Immature natural killer cell (primary cell): ENCODE measurements around the gene FAM216A. TPM values are rescaled to one million over a fixed set of nuclear protein-coding genes. Genes with fewer than 3 reads are reported as not detected.
"Not testable (repeated sequence)": the region's sequence is repeated elsewhere in the genome, so short reads cannot be mapped to it uniquely, and the experiment has no call there.

Experiments used
- DNase-seq, 3 donors: peaks; one replicate each; pipeline ENCODE4 v3.0.0; 2022; ENCODE audit warnings: mixed read lengths in 1 of 3
- H3K27ac Mint-ChIP-seq, 6 donors: one replicate each; pipeline ENCODE4 v1.8.0; 2020; ENCODE audit warnings: mixed read lengths in 6 of 6, mild to moderate bottlenecking in 5 of 6, inconsistent platforms in 4 of 6, moderate library complexity in 3 of 6
- H3K27me3 Mint-ChIP-seq, 3 donors: one replicate each; pipeline ENCODE4 v1.8.0; 2020 to 2021; ENCODE audit warnings: low read depth in 3 of 3, mild to moderate bottlenecking in 3 of 3, mixed read lengths in 3 of 3, moderate library complexity in 3 of 3, inconsistent platforms in 1 of 3
- H3K36me3 Mint-ChIP-seq, 3 donors: one replicate each; pipeline ENCODE4 v1.8.0; 2020; ENCODE audit warnings: mixed read lengths in 3 of 3, inconsistent platforms in 2 of 3, mild to moderate bottlenecking in 2 of 3
- H3K4me1 Mint-ChIP-seq, 2 donors: one replicate each; pipeline ENCODE4 v1.8.0; 2020; ENCODE audit warnings: inconsistent platforms in 2 of 2, mild to moderate bottlenecking in 2 of 2, mixed read lengths in 2 of 2, moderate library complexity in 1 of 2
- H3K4me3 Mint-ChIP-seq, 5 donors: one replicate each; pipeline ENCODE4 v1.8.0; 2020; ENCODE audit warnings: mild to moderate bottlenecking in 5 of 5, mixed read lengths in 5 of 5, inconsistent platforms in 3 of 5, moderate library complexity in 3 of 5
- H3K9me3 Mint-ChIP-seq, 6 donors: one replicate each; pipeline ENCODE4 v1.8.0; 2020; ENCODE audit warnings: mild to moderate bottlenecking in 6 of 6, mixed read lengths in 6 of 6, inconsistent platforms in 4 of 6, moderate library complexity in 3 of 6
- polyA plus RNA-seq, 3 donors: library from polyadenylated mRNA; unstranded; fragments of 300-500 nt; fragmentation: Illumina TruSeq; gene quantifications; one replicate each; pipeline ENCODE4 v1.2.3, GENCODE V29; 2021

The FAM216A gene, protein sequence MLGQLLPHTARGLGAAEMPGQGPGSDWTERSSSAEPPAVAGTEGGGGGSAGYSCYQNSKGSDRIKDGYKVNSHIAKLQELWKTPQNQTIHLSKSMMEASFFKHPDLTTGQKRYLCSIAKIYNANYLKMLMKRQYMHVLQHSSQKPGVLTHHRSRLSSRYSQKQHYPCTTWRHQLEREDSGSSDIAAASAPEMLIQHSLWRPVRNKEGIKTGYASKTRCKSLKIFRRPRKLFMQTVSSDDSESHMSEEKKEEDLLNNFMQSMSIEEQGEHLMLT
- 1 to 10 TPM; 4.2 to 5.6 (median 4.4) TPM for polyA plus RNA-seq

DNA sequence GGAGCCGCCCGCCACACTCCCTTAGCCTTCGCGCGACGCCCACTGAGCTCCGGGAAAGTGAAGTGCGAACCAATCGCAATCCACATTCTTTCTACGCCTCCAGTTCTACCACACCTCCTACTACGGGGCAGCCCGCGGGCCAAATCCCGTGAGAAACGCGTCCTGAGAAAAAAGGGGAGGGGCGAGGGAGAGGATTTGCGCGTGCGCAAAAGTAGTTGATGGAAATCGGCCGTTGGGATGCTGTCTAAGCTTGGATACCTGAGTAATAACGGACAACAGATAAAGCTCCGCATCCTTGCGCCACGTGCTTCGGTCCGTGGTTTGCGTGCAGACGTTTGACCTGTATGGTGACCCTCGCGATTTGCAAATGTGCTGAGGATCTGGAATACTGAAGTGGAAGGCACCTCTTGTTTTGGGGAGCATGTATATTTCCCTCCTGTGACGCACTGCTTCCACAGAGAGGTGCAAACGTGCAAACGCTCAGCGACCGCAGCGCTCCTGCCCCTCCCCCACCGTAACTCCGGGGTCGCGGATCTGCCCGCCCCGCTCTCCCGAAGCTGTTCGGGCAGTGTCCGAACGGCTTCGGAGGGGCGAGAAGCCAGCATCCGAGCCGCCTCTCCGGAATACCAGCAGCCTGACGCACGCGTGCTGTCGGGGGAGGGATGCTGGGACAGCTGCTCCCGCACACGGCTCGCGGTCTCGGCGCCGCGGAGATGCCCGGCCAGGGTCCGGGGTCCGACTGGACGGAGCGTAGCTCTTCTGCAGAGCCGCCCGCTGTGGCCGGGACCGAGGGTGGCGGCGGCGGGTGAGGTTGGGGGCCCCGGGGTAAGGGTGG lies at the start of gene FAM216A, which contains the start of gene GPN3:
Gene FAM216A (plus strand): TSS at position 632 of the 835 bp plus-strand sequence. CDS start 31 bp downstream, at position 663.
Gene GPN3 (minus strand): TSS at position 44 of the 835 bp plus-strand sequence. CDS start 54 bp downstream, outside the sequence.
- Mint-ChIP-seq H3K36me3 (peaks cover 3 to 4% (median 3%) of the 10 kb centered on the region in 3 donors), H3K27ac (peak within 1 kb of the TSS; percentile 90 to 95 (median 94)), H3K4me3 (peak within 1 kb of the TSS; percentile 93 to 100 (median 100)), H3K27me3 (peaks cover 9 to 16% (median 11%) of the 10 kb centered on the region in 3 donors), H3K9me3 (no peaks in the 10 kb centered on the region), H3K4me1 (peaks cover 35 to 38% of the 10 kb centered on the region in 2 donors)
- DNase-seq, result peak; percentile 95 to 97 (median 96)

DNA sequence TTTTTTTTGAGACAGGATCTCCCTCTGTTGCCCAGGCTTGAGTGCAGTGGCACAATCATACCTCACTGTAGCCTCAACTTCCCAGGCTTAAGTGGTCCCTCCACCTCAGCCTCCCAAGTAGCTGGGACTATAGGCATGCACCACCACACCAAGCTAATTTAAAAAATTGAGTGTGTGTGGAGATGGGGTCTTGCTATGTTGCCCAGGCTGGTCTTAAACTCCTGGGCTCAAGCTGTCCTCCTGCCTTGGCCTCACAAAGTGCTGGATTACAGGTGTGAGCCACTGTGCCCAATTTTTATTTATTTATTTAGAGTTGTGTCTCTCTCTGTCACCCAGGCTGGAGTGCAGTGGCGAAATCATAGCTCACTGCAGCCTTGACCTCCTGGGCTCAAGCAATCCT lies 48.0 kb upstream of the FAM216A start:
- H3K27ac Mint-ChIP-seq, DNase-seq, H3K4me1 Mint-ChIP-seq, H3K36me3 Mint-ChIP-seq, H3K9me3 Mint-ChIP-seq, H3K4me3 Mint-ChIP-seq, H3K27me3 Mint-ChIP-seq: not testable (repeated sequence)

- no peak overlapping the region for H3K4me3 Mint-ChIP-seq
Observed at GRCh38 chr12:110421159-110421661, 47.4 kb upstream of the FAM216A start.

DNA sequence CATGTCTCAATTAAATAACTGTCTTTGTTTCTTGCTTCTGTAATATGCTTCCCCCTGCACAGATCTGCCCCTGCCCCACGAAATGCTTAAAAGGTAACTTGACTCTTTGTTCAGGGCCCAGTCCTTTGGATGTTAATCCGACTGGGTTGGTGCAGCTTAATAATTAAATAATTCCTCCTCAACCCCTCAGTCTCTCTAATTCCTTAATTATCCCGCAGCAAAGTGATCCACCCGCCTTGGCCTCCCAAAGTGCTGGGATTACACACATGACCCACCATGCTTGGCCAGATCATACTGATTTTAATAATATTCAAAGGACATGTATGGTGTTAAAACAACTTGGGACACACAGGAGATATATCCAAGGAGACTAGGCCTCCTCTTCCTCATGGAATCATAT lies 46.9 kb upstream of the FAM216A start:
- no peaks in the 10 kb centered on the region for H3K9me3 Mint-ChIP-seq
- no peak overlapping the region for H3K27ac Mint-ChIP-seq

More at GRCh38 chr12:110421159-110421661, 47.4 kb upstream of the FAM216A start:
- DNase-seq, result no peak
- Mint-ChIP-seq H3K4me1 (no peaks in the 10 kb centered on the region), H3K27ac (no peak overlapping the region), H3K9me3 (no peaks in the 10 kb centered on the region), H3K27me3 (peaks cover 3% of the 10 kb centered on the region in 3 donors), H3K36me3 (no peaks in the 10 kb centered on the region)

GRCh38 chr12:110424237-110424636 lies 44.4 kb upstream of the FAM216A start:
- Mint-ChIP-seq H3K27me3 (peaks cover 3 to 5% (median 3%) of the 10 kb centered on the region in 3 donors), H3K36me3 (no peaks in the 10 kb centered on the region), H3K4me3 (no peak overlapping the region), H3K27ac (no peak overlapping the region), H3K9me3 (no peaks in the 10 kb centered on the region), H3K4me1 (no peaks in the 10 kb centered on the region)
- no peak for DNase-seq

More for the DNA sequence above, 46.9 kb upstream of the FAM216A start:
- peaks cover 3% of the 10 kb centered on the region in 3 donors for H3K27me3 Mint-ChIP-seq
- no peak for DNase-seq
- H3K4me3 Mint-ChIP-seq, result no peak overlapping the region
- H3K4me1 Mint-ChIP-seq, result no peaks in the 10 kb centered on the region
- no peaks in the 10 kb centered on the region for H3K36me3 Mint-ChIP-seq

GRCh38 chr12:110426406-110426805 lies 42.2 kb upstream of the FAM216A start:
- Mint-ChIP-seq H3K4me1 (peaks cover 0 to 3% of the 10 kb centered on the region in 2 donors), H3K27ac (no peak overlapping the region), H3K36me3 (no peaks in the 10 kb centered on the region), H3K9me3 (no peaks in the 10 kb centered on the region), H3K4me3 (no peak overlapping the region), H3K27me3 (peaks cover under 1 to 7% (median 2%) of the 10 kb centered on the region in 3 donors)
- no peak for DNase-seq

DNA sequence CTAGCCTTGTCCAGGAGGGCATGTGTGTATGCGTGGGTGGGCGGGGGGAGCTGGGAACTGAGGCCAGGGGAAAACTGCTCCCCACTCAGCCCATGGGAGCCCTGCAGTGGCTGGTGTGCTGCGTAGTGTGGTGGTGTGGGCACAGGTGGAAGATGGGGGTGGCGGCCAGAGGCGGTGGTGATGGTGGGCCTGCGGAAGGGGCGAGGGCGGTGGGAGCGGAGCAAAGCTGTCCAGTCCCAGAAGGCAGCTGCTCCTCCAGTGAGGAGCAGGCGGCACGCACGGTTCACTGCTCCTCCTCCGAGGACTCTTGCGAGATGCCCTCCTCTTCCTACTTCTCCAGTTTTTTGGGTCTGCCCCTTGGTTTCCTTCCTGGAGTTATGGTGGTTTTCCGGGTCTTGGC lies 39.0 kb upstream of the FAM216A start:
- peak overlapping the region in 1 of 5 donors; percentile 75 for H3K4me3 Mint-ChIP-seq
- not testable (repeated sequence) for H3K4me1 Mint-ChIP-seq, DNase-seq, H3K27ac Mint-ChIP-seq, H3K9me3 Mint-ChIP-seq, H3K36me3 Mint-ChIP-seq
- peaks cover 2 to 11% (median 5%) of the 10 kb centered on the region in 3 donors for H3K27me3 Mint-ChIP-seq

- Mint-ChIP-seq H3K9me3 (no peaks in the 10 kb centered on the region), H3K27ac (peak overlapping the region in 1 of 6 donors; percentile 81), H3K4me1 (peaks cover 0 to 6% of the 10 kb centered on the region in 2 donors), H3K36me3 (peaks cover 5 to 24% (median 13%) of the 10 kb centered on the region in 3 donors), H3K27me3 (peaks cover 2 to 11% (median 5%) of the 10 kb centered on the region in 3 donors), H3K4me3 (no peak overlapping the region)
- DNase-seq, result no peak
Observed at GRCh38 chr12:110431957-110432587, 36.6 kb upstream of the FAM216A start.

DNA sequence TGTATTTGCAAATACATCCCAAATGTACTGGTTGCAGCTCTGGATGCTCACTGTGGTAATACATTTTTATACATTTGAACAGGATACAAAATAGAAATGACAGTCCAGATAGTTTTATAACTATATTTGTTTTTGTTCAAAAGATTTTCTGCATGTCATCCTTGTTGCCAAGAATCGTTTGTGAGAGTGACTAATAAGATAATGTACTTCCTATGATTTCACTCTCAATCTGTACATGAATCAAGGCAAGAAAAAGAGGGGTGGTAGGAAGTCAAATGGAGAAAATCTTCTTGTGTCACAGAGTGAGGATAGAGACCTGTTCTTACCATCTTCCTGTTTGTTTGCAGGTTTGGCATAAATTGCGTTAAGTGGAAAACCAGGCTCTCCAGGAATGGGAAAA lies 32.4 kb upstream of the FAM216A start:
- DNase-seq, result no peak
- no peaks in the 10 kb centered on the region for H3K9me3 Mint-ChIP-seq
- peaks cover 0 to 4% of the 10 kb centered on the region in 2 donors for H3K4me1 Mint-ChIP-seq
- H3K4me3 Mint-ChIP-seq, result no peak overlapping the region
- H3K36me3 Mint-ChIP-seq, result peaks cover 5 to 39% (median 13%) of the 10 kb centered on the region in 3 donors
- H3K27ac Mint-ChIP-seq, result no peak overlapping the region
- H3K27me3 Mint-ChIP-seq, result peaks cover 2 to 4% (median 3%) of the 10 kb centered on the region in 3 donors

DNA sequence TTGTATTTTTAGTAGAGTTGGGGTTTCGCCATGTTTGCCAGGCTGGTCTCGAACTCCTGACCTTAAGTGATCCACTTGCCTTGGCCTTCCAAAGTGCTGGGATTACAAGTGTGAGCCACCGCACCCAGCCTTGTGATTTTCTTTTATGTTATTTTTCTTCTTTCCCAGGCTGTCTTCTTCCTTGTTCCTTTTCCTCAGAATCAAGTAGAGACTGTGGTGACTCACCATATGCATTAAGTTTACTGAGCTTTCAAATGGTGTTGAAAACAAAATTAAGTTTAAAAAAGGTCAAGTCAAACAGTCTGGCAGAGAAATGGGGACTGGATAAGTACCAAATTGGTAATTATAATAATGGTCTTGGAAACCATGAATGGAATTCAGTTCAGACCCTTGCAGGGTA lies 24.2 kb upstream of the FAM216A start:
- no peaks in the 10 kb centered on the region for H3K27me3 Mint-ChIP-seq
- H3K36me3 Mint-ChIP-seq, result peaks cover 6 to 22% (median 16%) of the 10 kb centered on the region in 3 donors
- no peak overlapping the region for H3K4me3 Mint-ChIP-seq
- H3K27ac Mint-ChIP-seq, result peak overlapping the region in 1 of 6 donors; percentile 22
- no peaks in the 10 kb centered on the region for H3K9me3 Mint-ChIP-seq
- H3K4me1 Mint-ChIP-seq, result peaks cover 34 to 42% of the 10 kb centered on the region in 2 donors
- no peak for DNase-seq

DNA sequence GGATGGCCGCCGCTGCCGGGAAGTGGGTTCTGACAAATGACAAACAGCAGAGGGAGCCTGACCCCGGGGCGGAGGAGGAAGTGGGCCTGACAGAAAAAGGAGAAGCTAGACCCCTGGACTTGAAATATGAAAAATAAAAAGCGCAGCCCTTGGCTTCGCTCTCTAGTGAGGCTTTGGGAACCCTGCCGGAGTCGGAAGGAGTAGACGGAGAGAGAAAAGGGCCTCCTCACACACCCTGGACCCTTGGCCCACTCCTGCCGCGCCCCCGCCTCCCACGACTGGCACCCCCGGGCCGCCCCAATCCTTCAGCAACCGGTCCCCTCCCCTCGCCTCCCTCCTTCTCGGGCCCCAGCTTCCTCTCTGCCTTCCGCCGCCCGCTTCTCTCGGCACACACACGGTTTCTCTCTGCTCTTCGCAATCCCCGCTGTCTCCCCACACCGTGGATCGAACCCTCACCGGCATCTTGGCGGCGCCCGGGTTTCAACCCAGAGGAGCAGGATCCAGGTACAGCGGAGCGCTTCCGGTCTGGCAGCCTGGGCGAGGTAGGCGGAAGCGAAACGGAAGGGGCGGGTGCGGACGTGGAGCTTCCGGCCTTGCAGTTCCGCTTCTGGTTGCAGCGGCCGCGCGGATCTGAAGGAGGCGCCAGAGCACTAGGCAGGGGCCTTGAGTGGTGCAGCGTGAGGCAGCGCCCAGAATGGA lies 18.7 kb upstream of the FAM216A start, which contains the start of gene ARPC3:
Gene ARPC3 (minus strand): TSS at position 539 of the 699 bp plus-strand sequence. CDS start 77 bp downstream, at position 462.
- Mint-ChIP-seq H3K36me3 (peaks cover 11 to 23% (median 12%) of the 10 kb centered on the region in 3 donors), H3K27ac (peak within 1 kb of the TSS; percentile 95 to 100 (median 99)), H3K27me3 (peaks cover 0 to 21% (median 8%) of the 10 kb centered on the region in 3 donors), H3K4me1 (peaks cover 45 to 57% of the 10 kb centered on the region in 2 donors), H3K4me3 (peak within 1 kb of the TSS; percentile 98 to 100 (median 99)), H3K9me3 (no peaks in the 10 kb centered on the region)
- DNase-seq, result peak; percentile 89 to 92 (median 92)

GRCh38 chr12:110451263-110451662 lies 17.4 kb upstream of the FAM216A start:
- H3K4me1 Mint-ChIP-seq, result peaks cover 40 to 49% of the 10 kb centered on the region in 2 donors
- DNase-seq, result no peak
- peaks cover 6 to 17% (median 11%) of the 10 kb centered on the region in 3 donors for H3K36me3 Mint-ChIP-seq
- peaks cover 0 to 21% (median 8%) of the 10 kb centered on the region in 3 donors for H3K27me3 Mint-ChIP-seq
- peak overlapping the region; percentile 26 to 99 (median 88) for H3K27ac Mint-ChIP-seq
- H3K9me3 Mint-ChIP-seq, result no peaks in the 10 kb centered on the region
- peak overlapping the region; percentile 38 to 99 (median 89) for H3K4me3 Mint-ChIP-seq
